NT2/D1 (cell line): ENCODE data around the gene TMEM235.

Source experiments
- SUZ12 ChIP-seq: IDR thresholded peaks from 2 replicates; pipeline ENCODE4 v1.6.1; 2011; ENCODE audit not compliant: insufficient read length, insufficient read depth; ENCODE audit errors: extremely low read depth
- YY1 ChIP-seq: IDR thresholded peaks from 2 replicates; pipeline ENCODE4 v1.6.1; 2011; ENCODE audit not compliant: insufficient read length, insufficient read depth
- ZNF274 ChIP-seq: IDR thresholded peaks from 2 replicates; pipeline ENCODE4 v1.6.1; 2011; ENCODE audit warnings: mild to moderate bottlenecking, low read depth, low read length

DNA sequence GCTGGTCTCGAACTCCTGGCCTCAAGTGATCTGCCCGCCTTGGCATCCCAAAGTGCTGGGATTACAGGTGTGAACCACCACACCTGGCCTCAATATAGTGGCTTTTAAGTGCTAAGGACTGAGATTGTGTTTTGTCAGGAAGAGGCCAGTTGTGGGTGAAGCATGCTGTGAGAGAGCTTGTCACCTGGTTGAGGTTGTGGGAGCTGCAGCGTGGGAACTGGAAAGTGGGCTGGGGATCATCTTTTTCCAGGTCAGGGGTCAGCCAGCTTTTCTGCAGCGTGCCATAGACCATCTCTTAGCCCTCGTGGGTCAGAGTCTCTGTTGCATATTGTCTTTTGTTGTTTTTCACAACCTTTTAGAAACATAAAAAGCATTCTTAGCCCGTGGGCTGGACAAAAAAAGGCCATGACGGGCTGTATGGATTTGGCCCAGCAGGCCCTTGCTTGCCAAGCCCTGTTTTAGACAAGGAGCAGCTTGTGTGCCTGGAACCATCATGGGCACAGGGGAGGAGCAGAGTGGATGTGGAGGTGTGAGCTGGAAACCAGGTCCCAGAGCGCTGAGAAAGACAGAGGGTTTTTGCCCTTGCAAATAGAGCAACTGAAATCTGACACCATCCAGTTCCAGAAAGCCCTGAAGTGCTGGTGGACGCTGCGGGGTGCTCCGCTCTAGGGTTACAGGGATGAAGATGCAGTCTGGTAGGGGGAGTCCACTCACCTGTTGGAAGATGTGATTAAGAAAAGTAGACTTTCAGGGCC is 11.9 kb upstream of the TMEM235 start:
- no peak for TF ChIP-seq YY1
- TF ChIP-seq SUZ12, result no peak
- no peak for TF ChIP-seq ZNF274
